RKO (cell line): ENCODE results near the gene WBP1L.
"Not testable (repeated sequence)": the region's sequence is repeated elsewhere in the genome, so short reads cannot be mapped to it uniquely, and the experiment has no call there.

Experiments
- DNase-seq: peaks from one replicate; pipeline ENCODE4 v3.0.0-alpha.2; 2016; ENCODE audit warnings: low spot score

The WBP1L gene

GRCh38 chr10:102743588-102744373, at the start of gene WBP1L:
Gene WBP1L (plus strand): TSS chr10:102743948. CDS start chr10:102744054, 106 bp downstream.
- peak; percentile 99 for DNase-seq

- not testable (repeated sequence) for DNase-seq
Measured at GRCh38 chr10:102695401-102695800, 48.3 kb upstream of the WBP1L start.

- DNase-seq, result no peak
Measured at GRCh38 chr10:102696736-102697135, 47.0 kb upstream of the WBP1L start.

- no peak for DNase-seq
Measured at GRCh38 chr10:102698894-102699293, 44.9 kb upstream of the WBP1L start.

GRCh38 chr10:102701272-102701671, 42.5 kb upstream of the WBP1L start:
- no peak for DNase-seq

- no peak for DNase-seq
Measured at GRCh38 chr10:102701796-102702195, 42.0 kb upstream of the WBP1L start.

- DNase-seq, result no peak
Measured at GRCh38 chr10:102702742-102703141, 41.0 kb upstream of the WBP1L start.

GRCh38 chr10:102704915-102705314, 38.8 kb upstream of the WBP1L start:
- no peak for DNase-seq

GRCh38 chr10:102705531-102705930, 38.2 kb upstream of the WBP1L start:
- no peak for DNase-seq

- DNase-seq, result peak; percentile 41
Measured at GRCh38 chr10:102710609-102711008, 33.1 kb upstream of the WBP1L start.

GRCh38 chr10:102712089-102712488, 31.7 kb upstream of the WBP1L start:
- DNase-seq, result no peak

- DNase-seq, result peak; percentile 37
Measured at GRCh38 chr10:102712843-102713538, 30.8 kb upstream of the WBP1L start.

- no peak for DNase-seq
Measured at GRCh38 chr10:102713539-102713813, 30.3 kb upstream of the WBP1L start.

- DNase-seq, result peak; percentile 99
Measured at GRCh38 chr10:102713814-102714620, 29.7 kb upstream of the WBP1L start, which contains the start of gene ARL3. Gene ARL3 (minus strand): TSS chr10:102714397. CDS start chr10:102714275, 122 bp downstream.

GRCh38 chr10:102714621-102715455, 28.9 kb upstream of the WBP1L start, which contains the start of gene SFXN2:
Gene SFXN2 (plus strand): TSS chr10:102714636. CDS start chr10:102726637, 12,001 bp downstream.
- DNase-seq, result peak; percentile 33

- no peak for DNase-seq
Measured at GRCh38 chr10:102715880-102716279, 27.9 kb upstream of the WBP1L start.

GRCh38 chr10:102716900-102717565, 26.7 kb upstream of the WBP1L start:
- DNase-seq, result not testable (repeated sequence)

GRCh38 chr10:102718220-102718619, 25.5 kb upstream of the WBP1L start:
- DNase-seq, result peak; percentile 26

GRCh38 chr10:102720337-102720736, 23.4 kb upstream of the WBP1L start:
- DNase-seq, result no peak

GRCh38 chr10:102720775-102721301, 22.9 kb upstream of the WBP1L start:
- no peak for DNase-seq

- no peak for DNase-seq
Measured at GRCh38 chr10:102721954-102722353, 21.8 kb upstream of the WBP1L start.
